ENCODE results near the gene SLC4A2.

Gene SLC4A2

GRCh38 chr7:151063212-151063561 is 3.8 kb downstream of the SLC4A2 start:
- no peak for DNase-seq

GRCh38 chr7:151064454-151064853 is 5.1 kb downstream of the SLC4A2 start:
- no peak for DNase-seq

DNA sequence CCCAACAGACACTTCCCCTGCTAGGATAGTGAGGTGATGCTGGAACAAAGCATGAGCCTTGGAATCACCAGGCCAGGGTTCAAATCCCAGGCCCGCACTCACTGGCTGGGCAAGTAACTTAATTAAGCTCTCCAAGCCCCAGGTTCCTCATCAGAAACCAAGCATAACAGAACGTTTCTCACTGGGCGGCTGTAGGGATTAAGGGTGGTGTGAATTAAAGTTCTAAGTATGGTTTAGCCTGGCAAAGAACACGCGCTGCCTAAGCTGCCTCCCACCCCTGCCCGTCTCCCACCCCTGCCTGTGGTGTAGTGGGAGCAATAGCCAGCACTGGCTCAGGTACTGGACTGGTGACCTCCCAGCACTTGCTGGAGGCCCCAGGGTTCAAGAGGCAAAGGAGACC is 5.6 kb downstream of the SLC4A2 start:
- DNase-seq = no peak

- no peak for DNase-seq
Measured at GRCh38 chr7:151065516-151065915, 6.1 kb downstream of the SLC4A2 start.

GRCh38 chr7:151066273-151066974 is 7.0 kb downstream of the SLC4A2 start:
- DNase-seq = no peak

DNA sequence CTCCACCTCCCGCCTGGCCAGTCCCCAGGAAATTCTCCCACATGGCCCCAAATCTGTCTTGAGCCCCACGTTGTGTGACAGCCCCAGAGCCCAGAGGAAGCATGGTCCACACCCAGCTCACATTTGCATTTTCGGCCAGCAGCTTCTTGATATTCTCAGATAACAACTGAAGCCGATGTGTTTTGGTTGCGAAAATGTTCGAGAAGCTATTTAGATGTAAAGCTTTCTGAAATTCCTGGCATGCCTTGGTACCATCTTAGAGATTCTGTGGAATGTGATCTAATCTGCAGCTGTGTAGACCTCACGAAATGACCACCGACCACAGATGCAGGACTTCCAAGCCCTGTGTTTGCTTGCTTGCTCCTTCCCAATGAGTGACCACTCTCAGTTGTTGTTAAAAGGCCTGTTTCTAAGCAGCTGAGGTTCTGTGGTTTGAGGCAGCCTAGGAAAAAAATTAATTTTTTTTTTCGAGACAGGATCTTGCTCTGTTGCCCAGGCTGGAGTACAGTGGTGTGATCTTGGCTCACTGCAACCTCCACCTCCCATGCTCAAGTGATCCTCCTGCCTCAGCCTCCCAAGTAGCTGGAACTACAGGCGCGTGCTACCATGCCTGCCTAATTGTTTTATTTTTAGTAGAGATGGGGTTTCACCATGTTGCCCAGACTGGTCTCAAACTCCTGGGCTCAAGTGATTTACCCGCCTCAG is 8.8 kb downstream of the SLC4A2 start:
- DNase-seq = no peak

GRCh38 chr7:151069841-151070573 is 10.6 kb downstream of the SLC4A2 start:
- no peak for DNase-seq

- DNase-seq = no peak
Measured at GRCh38 chr7:151070574-151070960, 11.2 kb downstream of the SLC4A2 start.

DNA sequence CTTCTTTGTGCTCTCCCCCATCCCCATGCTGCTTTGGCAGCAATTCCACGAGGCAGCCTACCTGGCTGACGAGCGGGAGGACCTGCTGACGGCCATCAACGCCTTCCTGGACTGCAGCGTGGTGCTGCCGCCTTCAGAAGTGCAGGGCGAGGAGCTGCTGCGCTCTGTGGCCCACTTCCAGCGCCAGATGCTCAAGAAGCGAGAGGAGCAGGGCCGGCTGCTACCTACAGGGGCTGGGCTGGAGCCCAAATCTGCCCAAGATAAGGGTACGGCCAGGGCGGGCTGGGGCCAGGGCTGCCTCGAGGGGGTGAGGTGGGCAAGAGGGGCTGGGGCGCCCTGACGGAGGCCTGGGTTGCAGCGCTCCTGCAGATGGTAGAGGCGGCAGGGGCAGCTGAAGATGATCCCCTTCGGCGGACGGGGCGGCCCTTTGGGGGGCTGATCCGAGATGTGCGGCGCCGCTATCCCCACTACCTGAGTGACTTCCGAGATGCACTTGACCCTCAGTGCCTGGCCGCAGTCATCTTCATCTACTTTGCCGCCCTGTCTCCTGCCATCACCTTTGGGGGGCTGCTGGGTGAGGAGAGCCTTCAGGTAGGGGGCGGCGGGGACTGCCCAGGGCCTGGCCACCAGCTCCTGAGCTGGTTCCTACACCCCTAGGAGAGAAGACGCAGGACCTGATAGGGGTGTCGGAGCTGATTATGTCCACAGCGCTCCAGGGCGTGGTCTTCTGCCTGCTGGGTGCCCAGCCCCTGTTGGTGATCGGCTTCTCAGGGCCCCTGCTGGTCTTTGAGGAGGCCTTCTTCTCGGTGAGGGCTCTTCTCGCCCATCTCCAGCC is 11.9 kb downstream of the SLC4A2 start:
- DNase-seq = no peak

DNA sequence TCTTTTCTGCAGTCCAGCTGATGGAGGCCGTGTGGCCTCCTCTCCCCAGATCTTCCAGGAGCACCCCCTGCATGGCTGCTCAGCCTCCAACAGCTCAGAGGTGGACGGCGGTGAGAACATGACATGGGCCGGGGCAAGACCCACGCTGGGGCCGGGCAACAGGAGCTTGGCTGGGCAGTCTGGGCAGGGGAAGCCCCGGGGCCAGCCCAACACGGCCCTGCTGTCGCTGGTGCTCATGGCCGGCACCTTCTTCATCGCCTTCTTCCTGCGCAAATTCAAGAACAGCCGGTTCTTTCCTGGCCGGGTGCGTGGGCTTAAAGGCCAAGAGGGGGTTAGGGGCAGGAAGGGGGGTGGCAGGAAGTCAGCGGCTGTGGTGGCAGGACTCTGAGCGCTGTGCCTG is 14.6 kb downstream of the SLC4A2 start:
- DNase-seq = no peak

GRCh38 chr7:151074817-151075661 is 15.7 kb downstream of the SLC4A2 start:
- no peak for DNase-seq

- no peak for DNase-seq
Measured at GRCh38 chr7:151075662-151075971, 16.2 kb downstream of the SLC4A2 start.

DNA sequence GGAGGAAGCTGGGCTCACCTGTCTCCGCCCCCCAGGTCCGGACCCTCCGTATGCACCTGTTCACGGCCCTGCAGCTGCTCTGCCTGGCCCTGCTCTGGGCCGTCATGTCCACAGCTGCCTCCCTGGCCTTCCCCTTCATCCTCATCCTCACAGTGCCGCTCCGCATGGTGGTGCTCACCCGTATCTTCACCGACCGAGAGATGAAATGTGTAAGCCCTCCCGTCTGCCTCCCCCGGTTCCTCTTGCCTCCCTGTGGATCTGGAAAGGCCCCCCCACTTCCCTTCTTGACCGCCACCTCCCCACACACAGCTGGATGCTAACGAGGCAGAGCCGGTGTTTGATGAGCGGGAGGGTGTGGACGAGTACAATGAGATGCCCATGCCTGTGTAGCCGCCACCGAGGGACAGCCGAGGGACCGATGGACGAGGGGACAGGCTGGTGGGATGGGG is 16.6 kb downstream of the SLC4A2 start:
- no peak for DNase-seq

DNA sequence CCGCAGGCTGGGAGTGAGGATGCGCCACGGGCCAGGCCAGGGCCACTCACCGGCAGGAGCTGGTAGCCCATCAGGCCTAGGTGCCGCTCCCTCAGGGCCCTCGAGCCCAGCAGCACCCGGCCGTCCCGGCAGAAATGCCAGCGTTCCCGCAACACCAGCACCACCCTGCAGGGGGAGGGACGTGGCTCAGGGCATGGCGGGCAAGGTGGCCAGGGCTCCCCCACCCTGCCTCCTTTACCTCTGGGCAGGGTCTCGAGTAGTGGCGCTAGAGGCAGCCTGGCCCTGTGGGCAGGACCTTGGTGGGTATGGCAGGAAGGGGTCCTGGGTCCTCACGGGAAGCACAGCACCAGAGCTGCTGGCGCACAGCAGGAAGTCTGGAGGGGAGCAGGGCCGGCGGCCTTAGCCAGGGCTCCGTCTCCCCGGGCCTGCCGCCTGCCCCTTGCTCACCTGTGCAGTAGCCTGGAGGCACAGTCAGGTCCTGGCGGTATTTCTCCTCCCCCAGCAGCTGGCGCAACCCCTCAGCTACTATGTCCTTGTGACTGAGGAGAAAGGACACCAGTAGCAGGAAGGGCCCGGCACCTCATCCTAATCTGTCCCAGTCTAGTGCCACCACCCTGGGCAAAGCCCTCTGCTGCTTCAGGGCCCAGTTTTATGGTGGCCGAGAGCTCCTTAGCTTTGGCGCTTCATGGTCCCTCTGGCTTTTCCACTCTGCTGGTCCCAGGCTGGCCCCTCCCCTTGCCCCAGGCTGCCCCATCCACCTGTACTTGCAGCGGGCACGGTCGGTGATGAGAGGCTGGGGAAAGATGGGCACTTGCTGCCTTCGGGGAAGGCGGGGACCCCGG is 17.7 kb downstream of the SLC4A2 start:
- DNase-seq = no peak

- DNase-seq = no peak
Measured at GRCh38 chr7:151077705-151078232, 18.4 kb downstream of the SLC4A2 start.

- no peak for DNase-seq
Measured at GRCh38 chr7:151078233-151079040, 19.0 kb downstream of the SLC4A2 start.

DNA sequence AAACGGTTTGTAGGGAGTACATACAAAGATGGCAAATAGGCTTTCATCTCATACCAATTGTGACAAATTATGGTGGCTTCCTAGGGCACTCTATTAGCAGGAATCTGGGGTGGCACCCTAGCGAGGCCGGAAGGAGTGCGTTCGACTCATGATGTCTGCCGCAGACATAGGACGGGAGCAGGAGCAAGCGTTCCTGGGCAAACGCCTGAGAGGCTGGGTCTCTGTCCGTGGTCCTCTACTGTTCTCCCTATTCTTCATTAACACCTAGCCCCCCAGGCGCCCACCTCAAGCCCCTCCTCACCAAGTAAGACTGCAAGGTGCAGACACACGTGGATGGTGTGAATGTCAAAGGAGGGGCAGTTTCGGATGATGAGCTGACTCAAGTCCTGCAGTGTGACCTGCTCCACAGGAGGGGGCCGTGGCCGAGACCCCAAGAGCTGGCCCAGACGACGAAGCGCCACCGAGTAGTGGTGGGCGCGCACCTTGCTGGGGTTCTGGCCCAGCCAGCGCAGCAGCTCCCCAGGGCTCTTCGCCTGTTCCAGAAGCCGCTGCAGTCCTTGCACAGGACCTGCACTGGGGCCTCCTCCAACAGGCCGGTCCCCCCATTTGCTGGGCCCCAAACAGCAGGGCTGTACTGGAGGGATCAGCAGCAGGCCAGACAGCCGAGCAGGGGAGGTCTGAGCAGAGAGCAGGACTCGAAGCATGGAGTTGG is 20.0 kb downstream of the SLC4A2 start:
- no peak for DNase-seq

GRCh38 chr7:151080067-151080521 is 20.7 kb downstream of the SLC4A2 start:
- no peak for DNase-seq

DNA sequence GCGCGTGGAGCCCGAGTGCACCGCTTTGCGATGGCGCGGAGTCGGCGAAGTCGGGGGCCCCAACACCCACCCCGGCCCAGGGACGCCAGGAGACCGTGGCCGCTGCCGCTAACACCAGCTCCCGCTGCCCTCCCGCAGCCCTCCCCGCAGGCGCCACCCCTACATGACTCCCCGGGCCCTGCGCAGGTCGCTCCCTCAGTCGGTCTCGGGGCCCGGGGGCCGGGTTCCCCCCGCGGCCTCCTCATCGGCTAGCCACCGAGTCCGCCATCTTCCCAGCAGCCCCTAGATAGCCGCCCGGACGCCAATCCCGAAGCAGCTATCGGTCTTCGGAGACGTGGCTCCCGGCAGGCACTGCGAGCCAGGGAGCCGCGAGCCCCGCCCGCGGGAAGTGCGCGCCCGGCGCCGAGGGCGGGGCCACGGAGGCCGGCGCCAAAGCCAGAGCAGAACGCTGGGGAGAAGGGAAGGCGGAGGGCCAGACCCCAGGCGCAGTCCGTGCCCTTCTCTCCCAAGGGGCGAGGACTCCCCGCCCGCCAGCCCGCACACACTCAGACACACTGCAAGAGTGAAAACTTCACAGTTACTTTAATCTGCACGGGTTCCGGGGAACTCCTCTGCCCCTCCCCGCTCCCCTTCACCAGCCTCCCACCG is 21.3 kb downstream of the SLC4A2 start, which contains the start of gene FASTK:
TSS of gene FASTK (minus strand) at position 288 of the 648 bp plus-strand sequence. CDS start at position 245, 43 bp downstream.
- peak; percentile 80 for DNase-seq

All from NCI-H510A treated with DMSO at 0.1 percent for 48 hours (cell line).